Stimulated activated CD8-positive, alpha-beta memory T cell treated with anti-CD3 and anti-CD28 coated beads, Interleukin-2, amount 100 ng/mL, for 48 hours (primary cell): Measurements from ENCODE around the gene KATNB1.
"Not testable (repeated sequence)": the region's sequence is repeated elsewhere in the genome, so short reads cannot be mapped to it uniquely, and the experiment has no call there.

Source experiments
- DNase-seq, 2 donors: peaks; one replicate each; pipeline ENCODE4 v3.0.0-alpha.2; 2020; ENCODE audit warnings: low read depth in 2 of 2

Gene KATNB1

GRCh38 chr16:57725976-57726375 lies 9.6 kb upstream of the KATNB1 start:
- no peak for DNase-seq

GRCh38 chr16:57726433-57726947 lies 9.1 kb upstream of the KATNB1 start:
- DNase-seq, result no peak

GRCh38 chr16:57727610-57728009 lies 8.0 kb upstream of the KATNB1 start:
- no peak for DNase-seq

DNA sequence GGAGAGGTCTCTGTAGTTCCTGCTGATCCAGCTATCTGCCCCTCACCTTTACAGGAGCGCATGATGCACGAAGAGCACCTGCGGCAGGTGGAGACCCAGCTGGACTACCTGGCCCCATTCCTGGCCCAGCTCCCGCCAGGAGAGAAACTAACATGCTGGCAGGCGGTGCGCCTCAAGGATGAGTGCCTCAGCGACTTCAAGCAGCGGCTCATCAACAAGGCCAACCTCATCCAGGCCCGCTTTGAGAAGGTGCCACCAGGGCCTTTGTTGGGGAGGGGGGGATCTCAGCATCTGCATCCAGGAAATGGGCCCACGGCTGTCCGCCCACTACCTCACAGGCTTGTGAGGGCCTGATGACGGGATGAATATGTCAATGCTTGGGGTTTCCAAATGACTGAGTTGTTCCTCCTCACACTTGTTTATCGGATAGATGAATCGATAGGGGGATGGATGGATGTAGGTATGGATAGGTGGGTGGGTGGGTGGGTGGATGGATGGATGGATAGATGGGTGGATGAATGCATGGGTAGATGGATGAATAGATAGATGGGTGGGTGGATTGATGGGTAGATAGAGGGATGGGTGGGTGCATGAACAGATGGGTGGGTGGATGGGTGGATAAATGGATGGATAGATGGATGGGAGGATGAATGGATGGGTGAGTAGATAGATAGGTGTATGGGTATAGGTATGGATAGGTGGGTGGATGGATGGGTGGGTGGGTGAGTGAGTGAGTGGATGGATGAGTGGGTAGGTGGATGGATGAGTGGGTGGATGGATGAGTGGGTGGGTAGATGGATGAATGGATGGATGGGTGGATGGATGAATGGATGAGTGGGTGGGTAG lies 7.0 kb upstream of the KATNB1 start:
- DNase-seq, result no peak

GRCh38 chr16:57729182-57729484 lies 6.4 kb upstream of the KATNB1 start:
- DNase-seq, result no peak

DNA sequence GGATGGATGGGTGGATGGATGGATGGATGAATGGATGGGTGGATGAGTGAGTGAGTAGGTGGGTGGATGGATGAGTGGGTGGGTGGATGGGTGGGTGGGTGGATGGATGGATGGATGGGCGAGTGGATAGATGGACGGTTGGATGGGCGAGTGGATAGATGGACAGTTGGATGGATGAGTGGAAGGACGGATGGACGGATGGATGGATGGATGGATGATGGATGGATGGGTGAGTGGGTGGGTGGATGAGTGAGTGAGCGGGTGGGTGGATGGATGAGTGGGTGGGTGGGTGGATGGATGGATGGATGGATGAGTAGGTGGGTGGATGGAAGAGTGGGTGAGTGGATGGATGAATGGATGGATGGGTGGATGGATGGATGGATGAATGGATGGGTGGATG lies 5.7 kb upstream of the KATNB1 start:
- not testable (repeated sequence) for DNase-seq

GRCh38 chr16:57730771-57731730 lies 4.5 kb upstream of the KATNB1 start:
- DNase-seq, result no peak

DNA sequence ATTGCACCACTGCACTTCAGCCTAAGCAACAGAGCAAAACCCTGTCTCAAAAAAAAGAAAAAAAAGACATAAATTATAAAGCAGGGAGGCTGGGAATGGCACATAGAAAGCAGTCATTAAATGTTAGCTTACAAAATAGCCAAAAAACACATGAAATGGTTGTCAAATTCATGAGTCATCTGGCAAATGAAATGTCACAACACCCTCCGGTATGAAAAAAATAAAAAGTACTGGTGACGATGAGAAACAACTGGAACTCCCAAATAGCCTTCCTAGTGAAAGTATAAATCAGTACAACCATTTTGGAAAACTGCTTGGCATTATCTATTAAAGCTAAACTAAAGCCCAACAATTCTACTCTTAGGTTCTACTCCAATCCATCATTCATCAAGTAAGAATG lies 3.5 kb upstream of the KATNB1 start:
- no peak for DNase-seq

DNA sequence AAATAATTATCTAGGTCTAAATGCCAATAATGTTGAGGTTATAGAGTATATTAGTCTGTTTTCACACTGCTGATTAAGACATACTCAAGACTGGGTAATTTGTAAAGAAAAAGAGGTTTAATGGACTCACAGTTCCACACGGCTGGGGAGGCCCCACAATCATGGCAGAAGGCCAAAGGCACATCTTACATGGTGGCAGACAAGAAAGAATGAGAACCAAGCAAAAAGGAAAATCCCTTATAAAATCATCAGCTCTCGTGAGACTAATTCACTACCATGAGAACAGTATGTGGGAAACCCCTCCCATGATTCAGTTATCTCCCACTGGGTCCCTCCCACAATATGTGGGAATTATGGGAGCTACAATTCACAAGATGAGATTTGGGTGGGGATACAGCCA lies 2.9 kb upstream of the KATNB1 start:
- no peak for DNase-seq

DNA sequence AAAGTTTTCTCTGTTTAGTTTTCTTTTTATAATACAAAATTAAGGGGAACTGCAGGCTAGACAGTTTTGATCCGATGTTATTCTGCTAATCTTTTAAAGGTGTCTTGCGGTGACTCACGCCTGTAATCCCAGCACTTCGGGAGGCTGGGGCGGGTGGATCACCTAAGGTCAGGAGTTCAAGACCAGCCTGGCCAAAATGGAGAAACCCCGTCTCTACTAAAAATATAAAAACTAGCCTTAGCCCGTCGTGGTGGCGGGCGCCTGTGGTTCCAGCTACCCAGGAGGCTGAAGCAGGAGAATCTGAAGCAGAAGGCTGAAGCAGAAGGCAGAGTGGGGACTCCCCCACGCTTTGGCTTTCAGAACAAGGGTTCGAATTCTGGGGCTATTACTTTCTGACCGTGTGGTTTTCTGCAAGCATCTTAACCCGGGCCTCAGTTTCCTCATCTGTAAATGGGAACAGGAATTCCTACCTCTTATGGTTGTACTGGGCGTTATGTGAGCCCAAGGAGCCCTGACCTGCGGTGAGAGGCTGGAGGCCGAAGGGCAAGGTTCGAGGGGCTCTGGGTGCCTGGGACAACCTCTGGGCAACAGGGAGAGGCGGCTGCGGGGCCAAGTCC lies 1.2 kb upstream of the KATNB1 start:
- DNase-seq, result no peak

DNA sequence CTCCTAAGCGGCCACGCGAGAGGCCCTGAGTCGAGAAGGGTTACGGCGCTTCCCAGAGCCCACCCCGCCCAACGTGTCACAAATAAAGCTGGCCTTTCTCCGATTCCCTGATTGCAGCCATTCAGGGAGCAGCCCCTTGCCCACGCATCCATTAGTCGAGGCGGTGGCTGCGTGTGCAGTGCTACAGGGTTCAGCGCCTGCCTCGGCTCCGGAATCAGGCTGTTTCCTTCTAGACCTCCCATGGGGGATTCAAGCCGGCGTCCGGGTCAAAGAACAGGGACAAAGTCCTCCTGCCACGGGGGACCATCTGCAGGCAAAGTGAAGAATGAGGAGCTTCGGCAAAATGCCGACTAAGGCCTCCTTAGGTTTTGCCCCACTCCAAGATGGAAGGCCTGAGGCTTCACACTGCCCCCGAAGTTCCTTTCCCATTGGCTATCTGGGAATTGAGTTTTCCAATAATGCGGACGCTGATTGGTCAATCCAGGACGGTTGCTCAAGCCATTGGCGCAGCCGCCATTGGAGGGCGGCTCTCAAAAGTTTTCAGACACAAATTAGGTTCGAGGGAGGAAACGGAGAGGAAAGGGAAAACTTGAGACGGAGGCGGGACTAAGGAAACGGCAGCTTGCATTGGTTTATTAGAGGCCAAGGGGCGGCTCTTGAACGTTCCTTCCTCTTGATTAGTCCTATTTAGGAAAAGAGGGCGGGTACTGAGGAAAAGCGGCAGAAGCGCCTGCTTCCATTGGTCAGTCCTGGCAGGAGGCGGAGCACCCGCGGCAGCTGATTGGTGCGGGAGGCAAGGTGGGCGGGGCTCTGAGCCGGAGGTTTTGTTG lies 430 bp upstream of the KATNB1 start:
- peak; percentile 96 to 98 for DNase-seq

DNA sequence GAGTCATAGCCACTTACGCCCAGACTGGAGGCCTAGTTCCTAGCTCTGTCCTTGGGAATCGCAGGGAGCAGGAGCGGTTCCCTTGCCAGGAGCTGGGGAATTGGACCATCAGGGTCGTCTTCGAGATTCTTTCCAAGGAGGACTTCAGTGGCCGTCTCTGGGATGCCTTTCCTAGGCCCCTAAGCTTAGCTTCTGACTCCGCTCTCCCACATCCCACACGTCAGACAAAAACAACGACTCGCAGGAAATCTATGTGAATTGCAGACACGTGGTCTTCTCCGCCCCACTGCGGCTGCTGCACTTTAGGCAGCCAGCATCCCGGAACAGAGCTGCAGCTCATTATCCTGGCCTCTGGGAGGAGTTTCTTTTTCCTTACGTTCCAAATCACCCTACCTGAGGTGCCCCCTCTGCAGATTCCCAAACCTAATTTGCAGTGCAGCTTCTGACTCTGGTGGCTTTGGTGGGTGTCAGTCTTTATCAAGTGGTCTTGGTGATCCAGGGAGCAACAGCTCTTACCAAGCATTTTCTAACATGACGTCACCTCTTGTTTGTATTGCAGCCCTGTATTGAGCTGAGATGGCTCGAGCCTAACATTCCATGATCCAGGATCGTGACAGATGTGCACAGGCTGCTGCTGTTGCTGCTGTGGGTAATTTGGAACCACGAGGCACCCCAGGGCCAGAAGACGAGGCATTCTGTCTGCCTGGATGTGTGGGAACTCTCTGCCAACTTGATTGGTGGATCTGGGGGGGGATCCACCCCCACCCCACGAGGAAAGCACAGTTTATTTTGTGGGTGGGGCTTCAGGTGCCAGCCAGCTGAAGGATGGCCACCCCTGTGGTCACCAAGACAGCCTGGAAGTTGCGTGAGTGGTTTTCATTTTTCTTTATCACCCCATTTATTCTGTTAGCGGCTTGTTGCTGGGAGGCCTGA lies 1.1 kb downstream of the KATNB1 start:
- peak in 1 of 2 donors; percentile 14 for DNase-seq

DNA sequence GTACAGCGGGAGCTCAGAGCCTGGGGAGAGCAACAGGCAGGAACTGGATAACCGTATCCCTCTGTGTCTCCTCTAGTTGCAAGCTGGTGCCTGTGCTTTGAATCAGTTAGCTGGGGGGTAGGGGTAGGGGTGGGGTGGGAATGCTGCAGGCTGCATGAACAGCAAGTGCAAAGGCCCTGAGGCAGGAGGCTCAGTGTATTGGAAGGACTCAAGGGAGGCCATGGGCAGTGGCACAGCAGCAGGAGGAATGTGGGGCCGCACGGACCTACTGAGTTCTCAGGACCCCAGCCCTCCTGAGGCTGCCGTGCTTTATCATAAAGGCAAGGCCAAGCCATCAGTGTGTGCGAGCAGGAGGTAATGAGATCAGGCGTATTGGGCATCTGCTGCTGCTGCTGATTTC lies 3.3 kb downstream of the KATNB1 start:
- DNase-seq, result no peak

DNA sequence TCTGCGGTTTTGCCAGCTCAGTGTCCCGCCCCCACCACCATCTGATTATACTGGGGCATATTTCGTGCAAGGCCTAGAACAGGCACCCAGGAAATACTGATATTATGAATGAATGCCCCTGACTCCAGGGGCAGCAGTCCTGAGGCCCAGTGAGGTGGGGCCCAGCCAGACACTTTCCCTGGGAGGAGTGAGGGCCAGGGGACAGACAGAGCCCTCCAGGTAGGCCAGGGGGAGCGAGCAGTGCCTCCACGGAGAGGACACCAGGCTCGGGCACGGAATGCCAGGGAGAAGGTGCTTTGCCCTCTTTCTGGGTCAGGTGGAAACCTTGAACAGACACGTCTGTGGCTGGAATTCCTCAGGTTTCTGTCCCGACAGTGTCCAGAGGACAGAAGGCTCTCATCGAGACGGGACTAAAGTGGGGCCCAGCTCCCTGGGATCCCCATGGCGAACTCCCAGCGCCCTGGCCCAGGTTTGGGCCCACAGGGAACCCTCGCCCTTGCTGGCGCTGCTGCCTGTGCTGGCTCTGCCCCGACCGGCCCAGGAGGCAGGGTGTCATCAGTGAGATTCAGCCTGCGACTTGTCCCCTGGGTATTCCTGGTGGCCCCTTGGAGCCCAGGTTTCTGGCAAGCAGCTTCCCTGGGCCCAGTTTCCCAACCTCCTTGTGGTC lies 4.3 kb downstream of the KATNB1 start:
- DNase-seq, result no peak

DNA sequence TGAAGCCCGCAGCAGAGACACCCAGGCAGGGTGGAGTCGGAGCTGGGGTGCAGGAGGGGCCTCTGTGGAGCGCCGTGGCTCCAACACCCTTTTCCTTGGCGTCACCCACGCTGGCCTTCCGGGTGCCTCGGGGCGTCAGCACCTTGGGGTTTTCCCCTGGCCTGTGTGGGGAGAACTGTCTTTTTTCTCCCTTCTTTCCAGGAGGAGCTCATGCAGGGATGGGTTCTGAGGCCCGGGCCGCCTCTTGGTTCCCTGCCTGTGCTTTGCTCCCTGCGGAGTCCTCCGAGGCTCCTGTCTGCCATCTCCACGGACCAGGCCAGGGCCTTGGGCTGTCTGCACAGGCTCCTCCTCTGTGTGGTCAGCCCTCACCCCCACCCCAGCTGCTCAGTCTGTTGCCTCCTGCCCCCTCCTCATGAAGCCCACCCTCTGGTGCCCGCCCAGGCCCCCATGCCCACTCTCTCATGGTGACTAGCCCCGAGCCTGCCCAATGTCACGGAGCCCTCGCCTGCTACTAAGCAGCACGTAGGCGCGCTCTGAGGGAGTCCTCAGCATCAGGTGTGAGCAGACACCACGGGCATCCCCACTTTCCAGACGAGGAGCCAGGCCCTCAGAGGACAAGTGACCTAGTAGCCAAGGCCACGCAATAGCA lies 5.0 kb downstream of the KATNB1 start:
- DNase-seq, result no peak

DNA sequence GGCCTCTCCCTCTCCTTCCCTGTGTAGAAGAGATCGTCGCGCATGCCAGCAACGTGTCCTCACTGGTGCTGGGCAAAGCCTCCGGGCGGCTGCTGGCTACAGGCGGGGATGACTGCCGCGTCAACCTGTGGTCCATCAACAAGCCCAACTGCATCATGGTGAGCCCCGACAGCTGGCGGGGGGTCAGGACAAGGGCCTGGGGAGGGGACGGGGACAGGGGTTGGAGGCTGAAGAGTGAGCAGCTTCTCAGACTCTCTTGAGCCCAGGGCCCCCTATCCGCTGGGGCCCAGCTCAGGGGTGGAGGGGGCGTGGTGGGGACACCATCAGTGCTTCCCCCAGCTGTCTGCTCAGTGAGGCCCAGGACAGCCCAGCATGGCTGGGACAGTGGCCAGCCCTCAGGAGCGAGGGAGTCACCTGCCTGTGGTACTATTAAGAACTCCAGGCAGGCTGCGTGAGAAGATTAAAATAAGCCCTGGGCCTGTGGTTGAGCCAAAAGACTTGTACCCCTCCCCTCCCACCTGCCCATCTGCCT lies 6.2 kb downstream of the KATNB1 start:
- DNase-seq, result no peak

DNA sequence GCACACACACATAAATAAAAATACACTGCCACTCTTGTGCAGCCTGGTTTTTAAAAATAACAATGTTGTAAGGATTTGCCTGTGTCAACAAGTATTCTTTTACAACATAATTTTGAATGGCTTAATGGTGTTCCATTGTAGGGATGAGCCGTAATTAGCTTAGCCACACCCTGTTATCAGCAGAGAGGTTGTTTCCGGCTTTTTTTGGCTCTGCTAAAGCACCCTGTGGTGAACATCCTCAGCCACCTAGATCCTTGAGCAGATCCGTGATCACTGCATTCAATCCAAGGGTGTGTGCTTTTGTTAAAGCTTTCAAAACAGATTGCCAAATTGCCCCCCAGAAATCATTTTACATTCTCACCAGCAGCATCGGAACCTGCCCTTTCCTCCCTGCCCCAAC lies 7.0 kb downstream of the KATNB1 start:
- no peak for DNase-seq

GRCh38 chr16:57743458-57743857 lies 7.9 kb downstream of the KATNB1 start:
- DNase-seq, result no peak
